ENCODE measurements around the gene OLA1.

GRCh38 chr2:174051068-174051467 lies 197.3 kb downstream of the OLA1 start:
- TF ChIP-seq REST (IDR thresholded peaks at IDR 0.05; ENCODE audit: insufficient replicate concordance, low read depth) (no peak), POLR2AphosphoS5 (IDR thresholded peaks at IDR 0.05; ENCODE audit: low read depth) (no peak), CTCF (IDR thresholded peaks at IDR 0.05; ENCODE audit: insufficient read depth, low read length) (no peak)
